Measurements from ENCODE around the gene SGTB.
A peak's percentile ranks its signal among the peaks of the same experiment; 100 is the strongest.
"Not testable (repeated sequence)": the region's sequence is repeated elsewhere in the genome, so short reads cannot be mapped to it uniquely, and the experiment has no call there.

Gene SGTB

GRCh38 chr5:65682148-65682547 is 39.8 kb downstream of the SGTB start:
- no peaks in the 10 kb centered on the region for H3K9me3 ChIP-seq (ENCODE audit: low read length)
- H3K4me1 ChIP-seq (ENCODE audit: insufficient read depth, low read length): no peaks in the 10 kb centered on the region
- H3K27me3 ChIP-seq (ENCODE audit: insufficient read depth, low read length): no peaks in the 10 kb centered on the region
- peaks cover 34% of the 10 kb centered on the region for H3K36me3 ChIP-seq (ENCODE audit: insufficient read depth, low read length)
- no peak overlapping the region for H3K4me3 ChIP-seq (ENCODE audit: low read length)
- H2AFZ ChIP-seq (ENCODE audit: low read depth, low read length): no peak overlapping the region

GRCh38 chr5:65676056-65676455 is 45.9 kb downstream of the SGTB start:
- peaks cover 24% of the 10 kb centered on the region for H3K36me3 ChIP-seq (ENCODE audit: insufficient read depth, low read length)
- H3K27me3 ChIP-seq (ENCODE audit: insufficient read depth, low read length): not testable (repeated sequence)

GRCh38 chr5:65674749-65675148 is 47.2 kb downstream of the SGTB start:
- H3K4me1 ChIP-seq (ENCODE audit: insufficient read depth, low read length): no peaks in the 10 kb centered on the region
- no peaks in the 10 kb centered on the region for H3K27me3 ChIP-seq (ENCODE audit: insufficient read depth, low read length)
- no peak overlapping the region for H2AFZ ChIP-seq (ENCODE audit: low read depth, low read length)
- peaks cover 25% of the 10 kb centered on the region for H3K36me3 ChIP-seq (ENCODE audit: insufficient read depth, low read length)
- H3K4me3 ChIP-seq (ENCODE audit: low read length): no peak overlapping the region
- H3K9me3 ChIP-seq (ENCODE audit: low read length): no peaks in the 10 kb centered on the region

More at GRCh38 chr5:65676056-65676455, 45.9 kb downstream of the SGTB start:
- H3K4me1 ChIP-seq (ENCODE audit: insufficient read depth, low read length); H3K4me3 ChIP-seq (ENCODE audit: low read length); H3K9me3 ChIP-seq (ENCODE audit: low read length); H2AFZ ChIP-seq (ENCODE audit: low read depth, low read length): not testable (repeated sequence)

- H3K27me3 ChIP-seq (ENCODE audit: insufficient read depth, low read length): no peaks in the 10 kb centered on the region
- peaks cover 30% of the 10 kb centered on the region for H3K36me3 ChIP-seq (ENCODE audit: insufficient read depth, low read length)
- H2AFZ ChIP-seq (ENCODE audit: low read depth, low read length): no peak overlapping the region
- H3K9me3 ChIP-seq (ENCODE audit: low read length): no peaks in the 10 kb centered on the region
- no peak overlapping the region for H3K4me3 ChIP-seq (ENCODE audit: low read length)
- no peaks in the 10 kb centered on the region for H3K4me1 ChIP-seq (ENCODE audit: insufficient read depth, low read length)
These were observed 49.1 kb downstream of the SGTB start for GRCh38 chr5:65672796-65673195.

GRCh38 chr5:65668696-65669095 is 53.2 kb downstream of the SGTB start:
- Histone ChIP-seq H3K9me3 (ENCODE audit: low read length) (no peaks in the 10 kb centered on the region), H3K4me3 (ENCODE audit: low read length) (no peak overlapping the region), H3K27me3 (ENCODE audit: insufficient read depth, low read length) (no peaks in the 10 kb centered on the region), H3K36me3 (ENCODE audit: insufficient read depth, low read length) (peaks cover 36% of the 10 kb centered on the region), H2AFZ (ENCODE audit: low read depth, low read length) (no peak overlapping the region), H3K4me1 (ENCODE audit: insufficient read depth, low read length) (no peaks in the 10 kb centered on the region)

GRCh38 chr5:65663804-65664521 is 57.9 kb downstream of the SGTB start:
- Histone ChIP-seq H3K36me3 (ENCODE audit: insufficient read depth, low read length) (peaks cover 23% of the 10 kb centered on the region), H3K4me1 (ENCODE audit: insufficient read depth, low read length) (no peaks in the 10 kb centered on the region), H3K27me3 (ENCODE audit: insufficient read depth, low read length) (no peaks in the 10 kb centered on the region), H3K9me3 (ENCODE audit: low read length) (no peaks in the 10 kb centered on the region), H3K4me3 (ENCODE audit: low read length) (no peak overlapping the region), H2AFZ (ENCODE audit: low read depth, low read length) (no peak overlapping the region)

GRCh38 chr5:65654713-65655112 is 67.2 kb downstream of the SGTB start:
- Histone ChIP-seq H3K4me3 (ENCODE audit: low read length) (no peak overlapping the region), H3K4me1 (ENCODE audit: insufficient read depth, low read length) (no peaks in the 10 kb centered on the region), H3K9me3 (ENCODE audit: low read length) (no peaks in the 10 kb centered on the region), H3K27me3 (ENCODE audit: insufficient read depth, low read length) (no peaks in the 10 kb centered on the region), H2AFZ (ENCODE audit: low read depth, low read length) (no peak overlapping the region), H3K36me3 (ENCODE audit: insufficient read depth, low read length) (peaks cover 8% of the 10 kb centered on the region)

- peaks cover 5% of the 10 kb centered on the region for H3K4me1 ChIP-seq (ENCODE audit: insufficient read depth, low read length)
- H2AFZ ChIP-seq (ENCODE audit: low read depth, low read length): no peak overlapping the region
- no peaks in the 10 kb centered on the region for H3K9me3 ChIP-seq (ENCODE audit: low read length)
- H3K27me3 ChIP-seq (ENCODE audit: insufficient read depth, low read length): no peaks in the 10 kb centered on the region
- no peak overlapping the region for H3K4me3 ChIP-seq (ENCODE audit: low read length)
- H3K36me3 ChIP-seq (ENCODE audit: insufficient read depth, low read length): peaks cover 8% of the 10 kb centered on the region
These were observed 70.8 kb downstream of the SGTB start for GRCh38 chr5:65651144-65651543.

GRCh38 chr5:65647941-65648340 is 74.0 kb downstream of the SGTB start:
- Histone ChIP-seq H3K36me3 (ENCODE audit: insufficient read depth, low read length) (peaks cover 10% of the 10 kb centered on the region), H3K4me3 (ENCODE audit: low read length) (no peak overlapping the region), H3K9me3 (ENCODE audit: low read length) (no peaks in the 10 kb centered on the region), H2AFZ (ENCODE audit: low read depth, low read length) (no peak overlapping the region), H3K4me1 (ENCODE audit: insufficient read depth, low read length) (peaks cover 5% of the 10 kb centered on the region), H3K27me3 (ENCODE audit: insufficient read depth, low read length) (no peaks in the 10 kb centered on the region)

GRCh38 chr5:65646938-65647337 is 75.0 kb downstream of the SGTB start:
- Histone ChIP-seq H2AFZ (ENCODE audit: low read depth, low read length) (no peak overlapping the region), H3K36me3 (ENCODE audit: insufficient read depth, low read length) (peaks cover 10% of the 10 kb centered on the region), H3K4me3 (ENCODE audit: low read length) (no peak overlapping the region), H3K9me3 (ENCODE audit: low read length) (no peaks in the 10 kb centered on the region), H3K4me1 (ENCODE audit: insufficient read depth, low read length) (peaks cover 5% of the 10 kb centered on the region), H3K27me3 (ENCODE audit: insufficient read depth, low read length) (no peaks in the 10 kb centered on the region)

- no peaks in the 10 kb centered on the region for H3K27me3 ChIP-seq (ENCODE audit: insufficient read depth, low read length)
- H3K4me3 ChIP-seq (ENCODE audit: low read length): no peak overlapping the region
- no peak overlapping the region for H2AFZ ChIP-seq (ENCODE audit: low read depth, low read length)
- peaks cover 32% of the 10 kb centered on the region for H3K36me3 ChIP-seq (ENCODE audit: insufficient read depth, low read length)
- no peaks in the 10 kb centered on the region for H3K9me3 ChIP-seq (ENCODE audit: low read length)
- no peaks in the 10 kb centered on the region for H3K4me1 ChIP-seq (ENCODE audit: insufficient read depth, low read length)
These were observed 81.7 kb downstream of the SGTB start for GRCh38 chr5:65640240-65640639.

- Histone ChIP-seq H3K36me3 (ENCODE audit: insufficient read depth, low read length) (peaks cover 10% of the 10 kb centered on the region), H2AFZ (ENCODE audit: low read depth, low read length) (no peak overlapping the region), H3K27me3 (ENCODE audit: insufficient read depth, low read length) (no peaks in the 10 kb centered on the region), H3K4me3 (ENCODE audit: low read length) (no peak overlapping the region), H3K9me3 (ENCODE audit: low read length) (no peaks in the 10 kb centered on the region), H3K4me1 (ENCODE audit: insufficient read depth, low read length) (peaks cover 3% of the 10 kb centered on the region)
These were observed 90.9 kb downstream of the SGTB start for GRCh38 chr5:65630981-65631380.

- H3K4me3 ChIP-seq (ENCODE audit: low read length): peak overlapping the region; percentile 81
- no peaks in the 10 kb centered on the region for H3K27me3 ChIP-seq (ENCODE audit: insufficient read depth, low read length)
These were observed 96.2 kb downstream of the SGTB start for GRCh38 chr5:65625743-65626142.

More at GRCh38 chr5:65625743-65626142, 96.2 kb downstream of the SGTB start:
- no peaks in the 10 kb centered on the region for H3K9me3 ChIP-seq (ENCODE audit: low read length)
- H2AFZ ChIP-seq (ENCODE audit: low read depth, low read length): no peak overlapping the region
- peaks cover 21% of the 10 kb centered on the region for H3K4me1 ChIP-seq (ENCODE audit: insufficient read depth, low read length)
- H3K36me3 ChIP-seq (ENCODE audit: insufficient read depth, low read length): peaks cover 7% of the 10 kb centered on the region

All from neuron (in vitro differentiated cells).